Right ventricle myocardium superior (tissue), 1 donor: Measurements from ENCODE around the gene MAP3K7CL. TPM values are rescaled to one million over a fixed set of nuclear protein-coding genes. Genes with fewer than 3 reads are reported as not detected.

Experiments
- ATAC-seq: fragments of 200-7000 bp; cut with Tn5 transposase; one replicate; pipeline ENCODE4 v1.9.1; 2020; ENCODE audit warnings: mild to moderate bottlenecking; ENCODE audit not compliant: poor library complexity
- DNase-seq: peaks from one replicate; pipeline ENCODE4 v3.0.0-alpha.2; 2020
- intact Hi-C: fragments of 100-400 bp; cut with DNase I; formaldehyde crosslinking; loops from one replicate; pipeline ENCODE4 v1.11.2; 2022
- total RNA-seq: library from RNA; stranded (reverse); fragmentation: NEBNext Ultra II Directional; extraction: Animal tissue kit (Norgen Biotek cat#: 25700); gene quantifications from one replicate; pipeline ENCODE4 v1.2.1, GENCODE V29; 2021
- donor health status: DM: no; HTN: yes; CAD: no; lungs with severe emphysema.

MAP3K7CL gene
- total RNA-seq, 1 donor from 2014 or later: 1.1 TPM

DNA sequence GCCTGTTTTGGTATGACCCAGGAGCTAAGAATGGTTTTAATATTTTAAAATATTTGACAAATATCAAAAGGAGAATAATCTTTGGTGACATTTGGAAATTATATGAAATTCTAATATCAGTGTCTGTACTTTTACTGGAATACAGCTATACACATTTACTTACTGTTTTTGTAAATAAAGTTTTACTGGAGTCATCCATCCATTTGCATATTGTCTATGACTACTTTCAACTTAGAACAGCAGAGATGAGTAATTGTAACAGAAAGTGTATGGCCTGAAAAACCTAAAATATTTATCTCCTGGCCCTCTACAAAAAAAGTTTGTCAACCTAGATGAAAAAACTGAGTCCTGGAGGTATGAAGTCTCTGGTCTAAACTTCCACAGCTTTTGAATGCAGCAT is 5.8 kb upstream of the MAP3K7CL start:
- ATAC-seq (no peak), DNase-seq (no peak)
- intact Hi-C loops: no loop called here

DNA sequence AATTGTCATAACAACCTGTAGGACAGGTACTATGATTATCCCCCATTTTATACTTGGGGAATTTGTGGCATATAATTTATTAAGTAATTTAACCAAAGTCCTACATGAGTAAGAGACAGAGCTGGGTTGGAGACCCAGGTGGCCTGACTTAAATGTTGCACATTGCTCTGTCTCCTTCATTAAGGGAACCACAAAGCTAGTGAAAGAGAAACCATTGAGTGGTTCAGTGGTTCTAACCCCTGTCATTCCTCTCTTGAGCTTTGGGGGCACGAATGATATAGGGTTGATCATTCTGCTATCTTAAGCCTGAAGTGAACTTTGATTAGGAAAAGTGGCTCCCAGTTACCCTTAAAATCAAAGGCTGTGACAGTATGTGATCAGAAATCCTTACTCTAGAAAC is 5.3 kb upstream of the MAP3K7CL start:
- ATAC-seq (no peak), DNase-seq (no peak)
- intact Hi-C loops: no loop called here

DNA sequence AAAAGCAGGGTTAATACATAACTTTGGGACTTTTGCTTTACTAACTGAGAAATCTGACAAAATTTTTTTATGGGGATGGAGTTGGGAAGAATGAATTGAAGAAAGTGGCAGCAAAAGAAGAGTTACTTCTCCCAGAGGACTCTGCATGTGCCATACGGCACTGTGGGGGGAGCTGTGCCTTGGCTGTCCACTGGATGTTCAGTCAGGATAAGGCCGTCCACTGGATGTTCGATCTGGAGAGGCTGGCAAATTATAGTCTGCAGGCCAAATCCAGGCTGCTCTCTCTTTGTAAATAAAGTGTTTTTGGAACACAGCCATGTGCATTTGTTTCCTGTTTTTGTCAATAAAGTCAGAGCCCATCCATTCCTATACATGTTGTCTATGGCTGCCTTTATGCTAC is 4.5 kb upstream of the MAP3K7CL start:
- intact Hi-C loops: no loop called here
- ATAC-seq (no peak), DNase-seq (no peak)

DNA sequence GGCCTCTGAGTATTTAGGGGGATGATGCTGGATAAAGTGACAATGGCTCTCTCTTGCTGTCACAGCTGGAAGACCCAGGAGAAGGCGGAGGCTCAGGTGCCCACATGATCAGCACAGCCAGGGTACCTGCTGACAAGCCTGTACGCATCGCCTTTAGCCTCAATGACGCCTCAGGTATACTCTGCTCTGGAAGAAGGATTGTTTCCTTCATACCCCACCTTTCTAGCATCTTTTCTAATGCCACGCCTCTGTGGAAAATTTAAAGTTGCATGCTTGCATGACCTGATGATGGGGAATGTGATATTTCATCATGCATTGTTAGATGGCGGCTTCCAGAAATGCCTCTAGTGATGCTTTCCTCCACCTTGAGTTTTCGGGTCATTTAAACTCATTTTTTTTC is 2.8 kb downstream of the MAP3K7CL start:
- intact Hi-C loops: no loop called here
- DNase-seq: no peak
- no peak for ATAC-seq

DNA sequence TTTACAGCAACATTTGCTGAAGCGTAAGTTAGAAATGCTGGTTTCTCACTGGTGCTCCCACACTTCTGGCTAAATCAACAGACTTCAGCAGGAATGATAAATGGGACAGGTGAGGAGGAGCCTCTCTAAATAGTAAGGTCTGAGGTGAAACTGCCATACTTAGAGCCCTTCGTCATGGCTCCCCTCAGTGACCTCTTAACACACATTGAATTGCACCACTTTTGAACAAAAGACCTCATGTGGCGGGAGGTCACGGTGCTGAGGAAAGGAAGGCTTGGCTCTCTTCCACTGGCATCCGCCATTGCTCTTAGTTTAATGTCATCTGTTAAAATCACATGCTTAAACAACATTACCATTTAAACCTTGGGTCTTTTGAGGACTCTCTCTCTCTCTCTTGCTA is 3.4 kb downstream of the MAP3K7CL start:
- no peak for DNase-seq
- ATAC-seq: no peak
- intact Hi-C loops: no loop called here

DNA sequence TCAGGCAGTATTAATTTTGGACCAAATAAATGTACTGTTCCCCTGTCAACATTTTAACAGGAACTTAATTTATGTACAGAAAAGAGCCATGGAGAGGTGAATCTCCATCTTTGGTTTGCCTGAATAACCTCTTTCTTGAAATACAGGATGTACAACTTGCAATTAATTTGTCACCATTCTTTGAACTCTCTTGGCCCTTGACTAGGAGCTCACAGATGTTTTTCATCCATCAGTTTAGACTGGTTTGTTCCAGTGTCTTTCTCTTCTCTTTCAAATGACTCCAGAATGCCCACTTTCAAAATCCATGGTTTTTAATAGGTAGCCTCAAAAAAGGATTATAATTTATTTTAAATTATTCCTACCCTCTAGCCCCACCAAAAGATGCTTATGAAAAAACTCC is 5.0 kb downstream of the MAP3K7CL start:
- ATAC-seq (no peak), DNase-seq (no peak)
- intact Hi-C loops: no loop called here

DNA sequence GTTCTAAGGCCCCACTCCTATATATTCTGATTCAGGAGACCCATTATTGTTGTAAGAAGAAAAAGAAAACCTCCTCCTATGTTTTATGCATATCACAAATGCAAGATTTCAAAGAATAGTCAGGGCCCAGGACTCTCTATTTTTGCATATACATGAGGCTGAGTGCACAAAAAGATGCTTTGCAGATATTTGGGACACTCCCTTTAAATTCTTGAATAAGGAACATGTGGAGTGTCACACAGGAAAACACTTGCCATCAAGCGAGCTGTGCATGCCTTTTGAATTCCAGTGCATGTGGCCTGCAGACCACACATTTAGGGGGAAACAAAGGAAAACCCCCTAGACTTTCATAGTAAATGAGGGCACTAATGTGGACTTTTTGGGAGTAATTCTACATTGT is 5.6 kb downstream of the MAP3K7CL start:
- ATAC-seq (no peak), DNase-seq (no peak)
- intact Hi-C loops: no loop called here

DNA sequence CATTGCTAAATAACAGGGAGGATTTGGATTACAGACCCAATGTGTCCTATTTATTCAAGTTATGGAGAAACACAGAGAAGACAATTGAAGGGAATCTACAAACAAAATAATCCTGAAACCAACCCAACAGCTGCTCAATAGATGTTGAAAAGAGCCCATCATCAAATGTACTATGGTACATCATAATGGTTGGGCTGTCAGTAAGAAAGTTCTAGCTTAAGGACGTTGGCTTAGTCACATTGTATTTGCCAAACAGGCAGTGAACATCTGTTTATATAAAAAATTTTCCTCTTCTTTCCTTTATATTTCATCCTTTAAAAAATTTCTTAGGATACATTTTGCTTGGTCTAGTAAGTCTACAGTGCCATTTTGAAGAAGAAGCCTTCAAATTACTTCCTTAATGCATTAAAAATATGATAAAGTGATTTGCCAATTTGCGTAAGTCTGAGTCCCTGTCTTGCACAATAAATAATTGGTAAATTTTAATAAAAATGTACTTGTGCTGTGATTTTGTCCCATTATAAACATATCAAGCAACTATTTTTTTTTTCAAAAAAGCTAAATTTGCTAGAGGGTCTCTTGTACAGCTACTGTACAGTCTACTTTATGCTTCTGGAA is 14.4 kb downstream of the MAP3K7CL start:
- intact Hi-C loops: no loop called here
- ATAC-seq: peak; percentile 38
- no peak for DNase-seq

DNA sequence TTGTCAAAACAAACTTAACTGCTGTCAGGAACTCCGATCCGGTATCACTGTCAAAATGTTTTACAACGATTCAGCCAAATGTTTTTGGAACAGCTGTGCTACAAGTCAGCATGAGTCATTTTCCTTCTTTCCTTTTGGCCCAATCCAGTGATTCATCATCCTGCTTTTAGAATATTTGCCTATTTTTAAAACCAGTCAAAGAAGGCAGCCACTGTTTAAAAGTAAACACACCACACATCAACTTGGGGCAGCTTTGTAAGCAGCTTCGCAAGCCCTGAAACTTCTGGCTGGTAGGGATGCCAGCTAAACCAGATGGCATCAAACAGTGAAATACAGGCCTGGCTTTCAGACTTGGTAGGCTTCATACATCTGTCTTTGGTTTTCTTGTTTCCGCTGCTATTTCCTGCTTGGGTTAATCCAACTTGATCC is 14.9 kb downstream of the MAP3K7CL start:
- peak; percentile 78 for ATAC-seq
- DNase-seq: no peak
- intact Hi-C loops: no loop called here

DNA sequence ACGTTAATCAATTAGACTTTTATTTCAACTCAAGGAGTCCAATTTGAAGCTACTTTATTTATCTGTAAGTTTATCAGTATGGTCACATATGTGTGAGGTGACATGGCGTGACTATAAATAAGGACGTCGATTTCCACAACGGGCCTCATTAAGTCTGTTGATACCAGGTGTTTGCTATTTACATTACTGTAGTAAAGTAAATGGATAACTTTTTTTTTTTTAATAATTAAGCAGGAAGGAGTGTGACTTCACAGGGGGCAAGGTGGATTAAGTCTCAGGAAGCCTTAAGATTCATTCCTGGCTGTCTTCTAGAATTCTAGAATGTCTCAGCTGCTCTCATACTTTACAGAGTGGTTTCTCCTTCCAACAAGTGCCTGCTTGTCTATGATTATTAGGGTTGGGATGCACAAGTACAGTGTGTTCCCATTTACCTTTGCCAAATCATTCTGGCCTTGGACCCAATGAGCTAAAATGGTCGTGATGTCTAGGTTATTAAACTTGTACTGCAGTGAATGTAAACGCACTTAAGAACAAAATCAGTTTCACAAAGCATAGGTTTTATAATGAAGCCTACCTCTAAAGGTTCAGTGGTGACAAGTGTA is 15.5 kb downstream of the MAP3K7CL start:
- intact Hi-C loops: no loop called here
- DNase-seq (no peak), ATAC-seq (peak; percentile 68)

DNA sequence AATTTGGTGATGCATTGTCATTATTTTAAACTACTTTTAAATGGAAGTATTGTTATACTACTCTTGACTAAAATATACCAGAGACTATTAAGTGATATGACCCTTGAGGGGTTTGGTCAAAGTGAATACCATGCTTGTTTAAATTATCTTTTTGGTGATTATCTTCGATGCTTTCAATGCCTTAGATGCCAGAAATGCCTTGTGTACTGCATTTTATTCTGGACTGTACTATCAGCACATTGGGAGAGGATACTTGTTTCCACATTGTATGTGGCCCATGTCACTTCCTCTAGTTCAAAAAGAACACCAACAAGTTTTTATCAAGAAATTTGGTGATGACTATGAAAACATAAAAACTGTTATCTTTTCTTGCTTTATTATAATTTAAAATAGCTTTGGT is 16.3 kb downstream of the MAP3K7CL start:
- no peak for DNase-seq
- no peak for ATAC-seq
- intact Hi-C loops: no loop called here

DNA sequence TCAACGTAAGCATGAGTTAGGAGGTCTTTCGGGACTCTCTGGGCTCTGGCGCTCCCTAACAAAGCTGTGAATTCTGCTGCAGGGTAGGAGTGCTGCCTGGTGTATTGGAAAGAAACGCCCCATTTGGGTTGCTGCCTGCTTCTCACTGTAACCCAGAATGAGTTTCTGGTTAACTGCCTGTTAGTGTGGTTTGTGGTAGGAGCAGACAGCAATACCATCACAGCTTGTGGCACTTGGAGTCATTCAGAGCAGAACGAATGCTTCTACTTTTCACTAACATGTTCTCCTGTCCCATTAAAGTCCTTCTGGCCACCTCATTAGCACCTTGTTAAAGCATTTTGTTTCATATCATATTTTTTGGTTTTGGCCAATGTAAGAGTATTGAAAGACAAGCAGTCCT is 18.1 kb downstream of the MAP3K7CL start:
- intact Hi-C loops: no loop called here
- DNase-seq: no peak
- ATAC-seq: no peak

DNA sequence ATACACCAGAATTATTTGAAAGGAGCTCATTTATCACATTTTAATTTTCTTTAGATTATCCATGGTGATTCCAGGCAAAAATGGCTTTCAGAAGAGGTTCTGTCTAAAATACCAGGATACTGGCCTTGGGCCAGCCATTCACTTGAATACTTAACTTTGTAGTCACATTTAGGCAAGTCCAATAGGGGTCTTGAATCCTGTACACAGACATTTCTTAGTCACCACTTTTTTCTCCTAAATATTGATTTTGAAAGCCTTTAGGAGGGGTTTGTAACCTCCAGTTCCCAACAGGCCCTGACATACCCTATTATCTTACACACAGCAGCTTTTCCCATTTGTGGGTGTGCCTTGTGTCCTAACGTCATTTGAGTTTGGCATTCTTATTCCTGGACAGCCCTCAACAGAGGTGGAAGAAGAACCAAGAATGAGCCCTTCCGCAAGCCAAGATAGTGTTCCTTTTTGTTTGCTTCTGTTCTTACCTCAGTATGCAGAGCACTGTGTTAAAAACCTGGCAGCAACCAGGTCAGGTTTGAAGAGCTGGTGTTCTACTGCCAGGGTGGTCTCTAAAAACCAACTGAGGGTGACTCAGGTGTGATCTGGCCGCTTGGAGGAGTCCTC is 19.5 kb downstream of the MAP3K7CL start:
- intact Hi-C loops: no loop called here

DNA sequence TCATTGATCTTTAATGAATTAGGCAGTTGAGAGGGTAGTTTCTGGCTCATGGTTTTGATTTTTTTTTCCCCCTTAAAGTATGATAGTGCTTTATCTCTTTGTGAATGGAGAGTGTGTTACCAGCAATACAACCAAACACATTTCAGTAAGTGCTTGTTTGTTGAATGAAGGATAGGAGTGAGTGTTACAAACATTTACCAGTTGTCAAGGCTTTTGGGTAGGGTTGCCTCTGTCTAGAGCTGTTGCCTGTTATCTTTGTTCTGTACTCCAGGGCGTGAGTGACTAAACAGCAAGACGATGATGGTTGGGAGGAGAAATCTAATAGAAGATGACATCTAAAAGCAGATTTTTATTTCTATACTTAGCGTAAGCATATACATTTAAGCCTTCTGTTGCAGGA is 21.5 kb downstream of the MAP3K7CL start:
- ATAC-seq (peak; percentile 46), DNase-seq (no peak)
- intact Hi-C loops: no loop called here

More for the DNA sequence above, 19.5 kb downstream of the MAP3K7CL start:
- no peak for ATAC-seq
- no peak for DNase-seq

DNA sequence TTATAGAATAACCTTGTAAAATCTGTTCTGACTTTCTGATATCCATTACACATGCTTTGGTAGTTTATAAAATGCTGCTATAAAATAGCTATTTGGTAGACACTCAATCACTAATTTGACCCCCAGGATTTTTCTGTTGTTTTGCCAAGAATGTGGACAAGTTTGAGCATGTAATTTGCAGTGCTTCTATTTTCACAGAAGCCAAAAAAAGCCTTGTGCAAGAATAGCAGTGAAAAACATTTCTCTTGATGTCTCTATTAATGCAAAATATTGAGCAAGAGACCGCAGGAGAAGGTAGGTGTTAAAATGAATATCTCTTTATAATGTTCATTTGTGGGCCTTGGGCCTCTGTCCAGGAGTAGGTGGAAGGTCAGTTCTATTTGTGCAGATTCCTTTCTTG is 22.5 kb downstream of the MAP3K7CL start:
- DNase-seq: no peak
- no peak for ATAC-seq
- intact Hi-C loops: no loop called here

DNA sequence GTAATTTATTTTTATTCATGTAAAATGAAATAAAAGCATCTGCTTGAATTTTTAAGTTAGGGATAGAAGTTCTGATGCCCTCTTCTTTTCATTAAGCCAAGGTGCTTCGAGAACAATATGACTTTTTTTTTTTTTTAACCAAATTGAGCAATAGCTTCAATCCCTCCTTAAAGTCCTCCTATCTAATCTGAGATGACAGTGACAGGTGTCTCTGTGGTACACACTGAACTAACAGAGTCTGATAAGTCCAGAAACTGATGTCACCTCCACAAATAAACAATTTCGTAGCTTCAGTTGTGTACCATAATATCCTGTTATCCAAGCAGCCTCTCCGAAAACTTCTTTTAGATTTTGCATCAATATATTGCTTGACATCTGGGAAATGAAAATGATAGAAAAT is 23.8 kb downstream of the MAP3K7CL start:
- ATAC-seq: no peak
- no peak for DNase-seq
- intact Hi-C loops: no loop called here

DNA sequence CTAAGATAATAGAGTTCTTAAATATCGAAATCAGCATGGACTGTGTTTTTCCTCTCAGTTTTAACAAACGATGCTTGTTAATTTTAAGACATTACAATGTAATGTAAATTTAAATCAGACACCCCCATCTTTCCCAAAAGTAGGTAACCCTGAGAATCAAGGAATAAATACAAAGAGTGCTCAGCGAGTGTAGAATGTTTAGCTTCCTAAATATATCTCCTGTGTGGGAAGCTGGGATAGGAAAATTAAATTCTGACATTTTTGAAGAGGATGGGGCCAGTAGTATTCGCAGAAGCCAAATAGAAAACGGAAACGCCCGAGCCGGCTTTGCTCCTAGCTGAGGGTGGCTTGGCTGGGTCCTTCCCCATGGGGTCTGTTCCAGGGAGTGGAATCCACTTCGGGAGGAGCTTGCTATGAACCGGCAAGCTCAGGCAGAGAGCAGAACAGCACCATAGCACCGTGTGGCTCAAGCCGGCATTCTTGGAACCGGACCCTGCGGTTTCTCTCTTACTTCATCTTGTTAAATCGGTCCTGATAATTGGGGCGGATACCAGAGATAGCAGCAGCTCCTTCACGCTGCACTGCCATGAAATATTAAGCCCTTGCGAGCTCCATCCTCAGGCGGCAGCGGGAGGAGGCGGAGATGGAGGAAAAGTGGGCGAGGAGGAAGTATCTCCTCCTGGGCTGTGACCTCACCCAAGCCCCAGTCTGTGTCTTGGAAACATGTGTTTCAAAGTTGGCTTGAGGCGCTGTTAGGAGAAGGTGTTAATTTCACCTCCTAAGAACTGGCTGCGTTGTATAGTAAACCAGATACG is 24.9 kb downstream of the MAP3K7CL start:
- peak; percentile 77 for DNase-seq
- intact Hi-C loops: no loop called here
- ATAC-seq: peak; percentile 94

DNA sequence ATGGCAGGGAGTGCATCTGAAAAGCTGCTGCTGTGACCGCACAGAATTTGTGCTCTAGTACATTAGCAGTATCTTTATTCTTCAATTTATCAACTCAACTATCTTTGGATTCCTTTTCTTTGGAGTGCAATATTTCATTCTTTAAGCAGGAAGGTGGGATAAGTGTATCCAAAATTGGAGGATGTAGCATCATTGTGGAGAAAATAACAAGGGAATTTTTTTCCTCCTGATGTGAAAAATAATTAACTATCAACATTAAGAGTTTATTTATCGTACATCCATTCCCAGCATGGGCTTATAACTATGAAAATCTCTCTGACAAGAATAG is 25.5 kb downstream of the MAP3K7CL start:
- DNase-seq: no peak
- intact Hi-C loops: no loop called here
- no peak for ATAC-seq

DNA sequence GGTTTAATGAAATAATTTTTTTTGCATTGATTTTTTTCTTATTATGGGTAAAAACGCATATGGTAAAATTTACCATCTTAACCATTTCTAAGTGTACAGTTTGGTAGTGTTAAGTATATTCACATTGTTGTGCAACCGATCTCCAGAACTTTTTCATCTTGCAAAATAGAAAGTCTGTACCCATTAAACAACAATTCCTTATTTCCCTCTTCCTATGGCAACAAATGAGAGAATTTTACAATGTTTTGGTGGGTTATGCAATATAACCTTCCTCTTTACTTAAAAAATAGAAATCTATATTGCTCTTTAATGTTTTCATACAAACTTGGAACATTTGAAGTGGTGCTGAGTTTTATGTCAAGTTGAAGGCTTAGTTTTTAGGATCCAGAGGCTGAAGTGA is 26.6 kb downstream of the MAP3K7CL start:
- DNase-seq (no peak), ATAC-seq (no peak)
- intact Hi-C loops: no loop called here

DNA sequence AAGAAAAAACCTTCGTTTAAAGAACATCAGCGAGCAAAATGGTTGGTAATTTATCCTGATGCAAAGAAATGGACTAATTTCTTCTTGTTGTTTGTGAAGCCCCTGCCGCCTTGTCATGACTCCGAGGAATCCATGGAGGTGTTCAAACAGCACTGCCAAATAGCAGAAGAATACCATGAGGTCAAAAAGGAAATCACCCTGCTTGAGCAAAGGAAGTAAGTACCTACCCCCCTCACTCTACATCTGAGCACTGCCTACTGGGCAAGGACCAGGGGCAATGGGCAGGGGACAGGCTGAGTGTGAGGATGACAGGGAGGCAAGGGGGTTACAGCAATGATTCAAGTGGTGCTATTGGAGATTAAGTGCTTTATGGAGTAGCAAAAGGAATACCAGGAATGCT is 29.4 kb downstream of the MAP3K7CL start:
- ATAC-seq (no peak), DNase-seq (no peak)
- intact Hi-C loops: loop anchor here (5.0 to 10.0 kb wide), 2 partner anchors 65 to 212 kb away; no protein-coding TSS in a partner anchor
